ENCODE results near the gene CCL22. TPM values are rescaled to one million over a fixed set of nuclear protein-coding genes. Genes with fewer than 3 reads are reported as not detected.

CCL22 gene
- total and polyA plus RNA-seq, 2 donors: 1.8 to 11.0 TPM

DNA sequence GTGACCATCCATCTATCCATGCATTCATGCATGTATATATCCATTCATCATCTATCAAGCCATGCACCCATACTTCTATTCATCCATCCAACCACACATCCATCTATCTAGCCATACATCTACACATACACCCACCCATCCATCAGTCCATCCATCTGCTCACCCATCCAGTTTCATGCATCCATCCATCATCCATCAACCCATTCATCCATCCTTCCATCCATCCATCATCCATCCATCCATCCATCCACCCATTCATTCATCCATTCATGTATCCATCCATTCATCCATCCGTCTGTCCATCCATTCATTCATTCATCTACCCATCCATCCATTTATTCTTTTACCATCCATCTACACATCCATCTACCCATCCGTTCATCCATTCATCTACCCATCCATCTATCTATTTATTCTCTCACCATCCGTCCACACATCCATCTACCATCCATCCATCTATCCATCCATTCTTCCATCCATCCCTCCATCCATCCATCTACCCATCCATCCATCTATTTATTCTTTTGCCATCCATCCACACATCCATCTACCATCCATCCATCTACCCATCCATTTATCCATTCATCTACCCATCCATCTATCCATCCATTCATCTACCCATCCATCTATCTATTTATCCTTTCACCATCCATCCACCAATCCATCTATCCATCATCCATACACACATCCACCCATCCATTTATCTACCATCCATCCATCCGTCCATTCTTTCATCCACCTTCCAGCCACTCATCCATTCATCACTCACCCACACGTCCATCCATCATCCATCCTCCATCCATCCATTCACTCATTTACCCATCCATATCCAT, 49.2 kb downstream of the CCL22 start:
- peaks cover 0 to 5% of the 10 kb centered on the region in 2 donors for H3K4me1 ChIP-seq (ENCODE audit: control insufficient read depth in 2 of 2, insufficient read depth in 2 of 2, low read length in 2 of 2)
- H3K9me3 ChIP-seq (ENCODE audit: control insufficient read depth in 2 of 2, insufficient read depth in 1 of 2, low read length in 1 of 2): peaks cover 0 to 1% of the 10 kb centered on the region in 2 donors
- no peak overlapping the region for H3K4me3 ChIP-seq (ENCODE audit: low read length in 2 of 2)
- no peak for DNase-seq (ENCODE audit: low read depth in 6 of 9, low spot score in 9 of 9)
- H3K27ac ChIP-seq (ENCODE audit: low read depth in 1 of 2, low read length in 1 of 2): no peak overlapping the region
- H3K27me3 ChIP-seq (ENCODE audit: control insufficient read depth in 2 of 2, insufficient read depth in 1 of 2, low read length in 1 of 2): peaks cover 0 to 12% of the 10 kb centered on the region in 2 donors
- no peaks in the 10 kb centered on the region for H3K36me3 ChIP-seq (ENCODE audit: control insufficient read depth in 2 of 2, insufficient read depth in 2 of 2, low read length in 1 of 2)
- WGBS: 97% methylated on average over 5 of the region's 5 CpGs

DNA sequence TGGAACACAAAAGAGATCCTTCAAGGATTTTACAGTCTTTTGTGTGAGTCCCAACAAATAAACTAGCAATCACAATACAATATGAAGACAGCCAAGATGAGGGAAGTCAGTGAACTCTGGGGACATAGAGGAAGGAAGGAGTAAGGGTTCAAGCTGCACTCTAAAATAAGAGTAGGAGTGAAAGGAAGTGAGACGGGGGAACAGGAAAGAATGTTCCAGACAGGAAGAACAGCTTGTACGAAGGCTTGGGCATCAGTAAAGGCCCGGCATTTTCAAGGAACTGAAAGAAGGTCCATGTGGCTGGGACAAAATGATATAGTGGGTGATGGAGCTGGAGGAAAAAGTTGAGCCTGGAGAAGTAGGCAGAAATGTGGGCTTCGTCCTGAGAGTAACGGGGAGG, 50.5 kb downstream of the CCL22 start:
- Histone ChIP-seq H3K27ac (ENCODE audit: low read depth in 1 of 2, low read length in 1 of 2) (no peak overlapping the region), H3K27me3 (ENCODE audit: control insufficient read depth in 2 of 2, insufficient read depth in 1 of 2, low read length in 1 of 2) (peaks cover 0 to 10% of the 10 kb centered on the region in 2 donors), H3K36me3 (ENCODE audit: control insufficient read depth in 2 of 2, insufficient read depth in 2 of 2, low read length in 1 of 2) (no peaks in the 10 kb centered on the region), H3K4me3 (ENCODE audit: low read length in 2 of 2) (no peak overlapping the region), H3K9me3 (ENCODE audit: control insufficient read depth in 2 of 2, insufficient read depth in 1 of 2, low read length in 1 of 2) (peaks cover 0 to 1% of the 10 kb centered on the region in 2 donors), H3K4me1 (ENCODE audit: control insufficient read depth in 2 of 2, insufficient read depth in 2 of 2, low read length in 2 of 2) (peaks cover 0 to 8% of the 10 kb centered on the region in 2 donors)
- WGBS: 57% methylated on average over 5 of the region's 5 CpGs
- DNase-seq (ENCODE audit: low read depth in 6 of 9, low spot score in 9 of 9): no peak

DNA sequence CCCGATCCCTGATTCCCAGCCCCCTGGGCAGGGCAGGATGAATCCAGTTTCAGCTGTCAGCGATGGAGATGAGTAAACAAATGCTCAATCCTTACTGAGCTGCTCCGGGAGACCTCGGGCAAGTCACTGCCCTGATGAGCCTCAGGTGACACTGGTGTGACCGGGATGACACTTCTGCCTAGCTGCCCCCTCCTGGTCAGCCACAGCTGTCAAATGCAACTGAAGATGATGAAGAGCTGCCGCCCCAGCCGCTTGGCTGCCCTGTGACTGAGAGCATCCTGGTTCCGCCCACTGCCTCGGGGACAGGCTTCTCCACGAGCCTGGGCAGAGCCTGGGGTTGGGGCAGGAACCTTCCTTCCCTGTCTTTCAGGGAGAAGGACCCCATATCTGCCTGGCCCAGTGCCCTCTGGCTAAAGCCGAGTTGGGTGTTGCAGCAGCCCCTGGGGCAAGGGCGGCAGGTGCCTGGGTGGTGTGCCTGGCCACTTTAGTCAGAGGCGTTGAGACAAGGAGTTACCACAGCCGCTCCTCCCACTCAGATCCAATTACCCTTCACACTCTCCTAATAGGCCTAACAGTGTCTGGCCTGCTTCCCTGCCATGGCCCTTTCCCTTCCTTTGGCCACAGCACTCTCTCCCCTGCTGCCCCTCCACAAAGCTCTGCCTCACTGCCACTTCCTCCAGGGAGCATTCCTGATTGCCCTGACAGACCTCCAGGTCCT, 51.4 kb downstream of the CCL22 start:
- peaks cover 0 to 8% of the 10 kb centered on the region in 2 donors for H3K4me1 ChIP-seq (ENCODE audit: control insufficient read depth in 2 of 2, insufficient read depth in 2 of 2, low read length in 2 of 2)
- peaks cover 0 to 1% of the 10 kb centered on the region in 2 donors for H3K9me3 ChIP-seq (ENCODE audit: control insufficient read depth in 2 of 2, insufficient read depth in 1 of 2, low read length in 1 of 2)
- H3K4me3 ChIP-seq (ENCODE audit: low read length in 2 of 2): no peak overlapping the region
- no peak for DNase-seq (ENCODE audit: low read depth in 6 of 9, low spot score in 9 of 9)
- 91% methylated on average over 14 of the region's 14 CpGs for WGBS
- no peaks in the 10 kb centered on the region for H3K36me3 ChIP-seq (ENCODE audit: control insufficient read depth in 2 of 2, insufficient read depth in 2 of 2, low read length in 1 of 2)
- H3K27me3 ChIP-seq (ENCODE audit: control insufficient read depth in 2 of 2, insufficient read depth in 1 of 2, low read length in 1 of 2): peaks cover 0 to 8% of the 10 kb centered on the region in 2 donors
- H3K27ac ChIP-seq (ENCODE audit: low read depth in 1 of 2, low read length in 1 of 2): no peak overlapping the region

DNA sequence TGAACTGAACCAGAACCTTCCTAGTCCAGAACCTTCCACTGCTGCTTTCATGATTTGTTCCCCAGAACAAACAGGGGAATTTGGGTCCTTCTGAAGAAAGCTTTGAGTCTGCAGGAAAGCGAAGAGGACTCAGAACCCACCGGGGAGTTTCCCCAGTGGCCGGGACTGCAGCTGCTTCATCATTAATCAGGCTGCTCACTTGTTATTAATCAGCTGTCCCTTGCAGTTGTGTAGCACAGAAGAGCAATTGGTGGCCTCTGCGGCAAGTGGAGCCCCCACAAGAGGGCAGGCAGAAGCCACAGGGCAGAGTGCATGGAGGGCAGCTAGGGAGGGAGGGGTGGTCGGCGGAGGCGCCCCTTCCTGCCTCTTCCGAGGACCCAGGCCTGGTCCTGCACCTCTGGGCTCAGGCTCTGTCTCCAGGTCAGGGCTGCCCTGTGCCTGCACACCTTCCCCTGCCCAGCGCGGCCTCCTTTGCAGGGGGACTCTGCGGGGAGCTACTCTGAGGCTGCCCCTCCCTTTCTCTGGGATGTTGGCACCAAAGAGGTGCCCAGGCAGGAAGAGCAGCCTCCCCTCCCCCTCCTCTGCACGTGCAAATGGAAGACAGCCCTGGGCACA, 52.9 kb downstream of the CCL22 start:
- Histone ChIP-seq H3K27ac (ENCODE audit: low read depth in 1 of 2, low read length in 1 of 2) (no peak overlapping the region), H3K4me3 (ENCODE audit: low read length in 2 of 2) (no peak overlapping the region), H3K36me3 (ENCODE audit: control insufficient read depth in 2 of 2, insufficient read depth in 2 of 2, low read length in 1 of 2) (no peaks in the 10 kb centered on the region), H3K27me3 (ENCODE audit: control insufficient read depth in 2 of 2, insufficient read depth in 1 of 2, low read length in 1 of 2) (no peaks in the 10 kb centered on the region), H3K9me3 (ENCODE audit: control insufficient read depth in 2 of 2, insufficient read depth in 1 of 2, low read length in 1 of 2) (peaks cover 1 to 5% of the 10 kb centered on the region in 2 donors), H3K4me1 (ENCODE audit: control insufficient read depth in 2 of 2, insufficient read depth in 2 of 2, low read length in 2 of 2) (peaks cover 0 to 13% of the 10 kb centered on the region in 2 donors)
- WGBS: 90% methylated on average over 12 of the region's 12 CpGs
- no peak for DNase-seq (ENCODE audit: low read depth in 6 of 9, low spot score in 9 of 9)

DNA sequence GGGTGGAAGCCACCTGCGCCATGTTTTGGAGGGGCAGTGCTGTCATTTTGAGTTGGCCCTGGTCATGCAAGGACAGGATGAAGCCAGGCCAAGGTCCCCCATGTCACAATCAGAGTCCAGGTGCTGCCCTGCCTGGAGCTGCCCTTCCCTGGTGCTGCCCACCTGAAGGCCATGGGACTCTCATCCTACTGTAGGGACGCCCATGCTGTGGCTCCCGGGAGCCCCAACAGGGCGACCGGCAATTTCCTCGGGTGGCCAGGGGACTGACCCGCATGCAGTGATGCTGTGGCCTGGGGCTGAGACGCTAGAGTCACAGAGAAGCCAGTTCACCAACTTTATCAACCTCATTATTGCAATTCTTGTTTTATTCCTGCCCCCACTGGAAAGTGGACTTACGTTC, 54.0 kb downstream of the CCL22 start:
- H3K9me3 ChIP-seq (ENCODE audit: control insufficient read depth in 2 of 2, insufficient read depth in 1 of 2, low read length in 1 of 2): peaks cover 1 to 5% of the 10 kb centered on the region in 2 donors
- no peak overlapping the region for H3K4me3 ChIP-seq (ENCODE audit: low read length in 2 of 2)
- H3K27ac ChIP-seq (ENCODE audit: low read depth in 1 of 2, low read length in 1 of 2): no peak overlapping the region
- WGBS: 96% methylated on average over 9 of the region's 9 CpGs
- H3K4me1 ChIP-seq (ENCODE audit: control insufficient read depth in 2 of 2, insufficient read depth in 2 of 2, low read length in 2 of 2): peaks cover 4 to 24% of the 10 kb centered on the region in 2 donors
- DNase-seq (ENCODE audit: low read depth in 6 of 9, low spot score in 9 of 9): no peak
- H3K36me3 ChIP-seq (ENCODE audit: control insufficient read depth in 2 of 2, insufficient read depth in 2 of 2, low read length in 1 of 2): no peaks in the 10 kb centered on the region
- H3K27me3 ChIP-seq (ENCODE audit: control insufficient read depth in 2 of 2, insufficient read depth in 1 of 2, low read length in 1 of 2): no peaks in the 10 kb centered on the region

DNA sequence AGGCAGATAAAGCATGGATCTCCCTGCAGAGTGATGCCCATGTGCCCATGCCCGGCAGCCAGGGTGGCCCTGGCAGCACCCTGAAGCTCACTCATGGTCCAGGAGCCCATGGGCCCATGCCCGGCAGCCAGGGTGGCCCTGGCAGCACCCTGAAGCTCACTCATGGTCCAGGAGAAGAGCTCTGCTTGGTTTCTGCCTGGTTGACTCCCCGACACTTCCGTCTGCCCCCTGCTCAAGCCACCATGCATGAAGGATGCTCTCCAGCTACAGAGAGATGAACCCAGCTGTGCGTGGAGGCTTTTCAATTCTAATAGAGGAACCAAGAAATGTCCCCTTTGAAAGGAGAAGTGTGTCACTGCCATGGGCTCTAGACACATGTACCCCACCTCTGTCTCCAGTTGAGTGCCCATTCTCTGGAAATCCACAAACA, 54.7 kb downstream of the CCL22 start:
- Histone ChIP-seq H3K36me3 (ENCODE audit: control insufficient read depth in 2 of 2, insufficient read depth in 2 of 2, low read length in 1 of 2) (no peaks in the 10 kb centered on the region), H3K27ac (ENCODE audit: low read depth in 1 of 2, low read length in 1 of 2) (no peak overlapping the region), H3K4me3 (ENCODE audit: low read length in 2 of 2) (no peak overlapping the region), H3K4me1 (ENCODE audit: control insufficient read depth in 2 of 2, insufficient read depth in 2 of 2, low read length in 2 of 2) (peaks cover 4 to 29% of the 10 kb centered on the region in 2 donors), H3K27me3 (ENCODE audit: control insufficient read depth in 2 of 2, insufficient read depth in 1 of 2, low read length in 1 of 2) (no peaks in the 10 kb centered on the region), H3K9me3 (ENCODE audit: control insufficient read depth in 2 of 2, insufficient read depth in 1 of 2, low read length in 1 of 2) (peaks cover 1 to 5% of the 10 kb centered on the region in 2 donors)
- DNase-seq (ENCODE audit: low read depth in 6 of 9, low spot score in 9 of 9): no peak
- WGBS: 89% methylated on average over 5 of the region's 5 CpGs

DNA sequence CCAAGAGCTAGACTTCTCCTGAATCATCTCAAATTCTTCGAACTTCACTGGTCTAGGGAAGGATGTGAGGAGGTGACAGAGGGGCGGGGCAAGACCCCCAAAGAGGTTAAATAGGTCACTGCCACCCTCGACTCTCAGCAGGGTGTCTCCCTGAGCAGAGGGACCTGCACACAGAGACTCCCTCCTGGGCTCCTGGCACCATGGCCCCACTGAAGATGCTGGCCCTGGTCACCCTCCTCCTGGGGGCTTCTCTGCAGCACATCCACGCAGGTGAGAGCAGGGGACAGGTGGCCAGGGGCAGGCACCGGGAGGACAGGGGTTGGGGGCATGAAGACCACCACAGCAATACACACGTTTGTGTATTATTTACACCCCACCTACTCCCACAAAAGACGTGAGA, 55.1 kb downstream of the CCL22 start:
- WGBS: 91% methylated on average over 7 of the region's 7 CpGs
- H3K36me3 ChIP-seq (ENCODE audit: control insufficient read depth in 2 of 2, insufficient read depth in 2 of 2, low read length in 1 of 2): no peaks in the 10 kb centered on the region
- DNase-seq (ENCODE audit: low read depth in 6 of 9, low spot score in 9 of 9): no peak
- H3K4me1 ChIP-seq (ENCODE audit: control insufficient read depth in 2 of 2, insufficient read depth in 2 of 2, low read length in 2 of 2): peaks cover 4 to 32% of the 10 kb centered on the region in 2 donors
- H3K4me3 ChIP-seq (ENCODE audit: low read length in 2 of 2): no peak overlapping the region
- H3K9me3 ChIP-seq (ENCODE audit: control insufficient read depth in 2 of 2, insufficient read depth in 1 of 2, low read length in 1 of 2): peaks cover 1 to 5% of the 10 kb centered on the region in 2 donors
- H3K27ac ChIP-seq (ENCODE audit: low read depth in 1 of 2, low read length in 1 of 2): no peak overlapping the region
- no peaks in the 10 kb centered on the region for H3K27me3 ChIP-seq (ENCODE audit: control insufficient read depth in 2 of 2, insufficient read depth in 1 of 2, low read length in 1 of 2)

All from thymus (tissue), 11 donors.